ENCODE measurements around the gene C19orf81. TPM values are rescaled to one million over a fixed set of nuclear protein-coding genes. Genes with fewer than 3 reads are reported as not detected.

Gene C19orf81
- total and polyA plus RNA-seq, 9 of the 15 experiments (the other 6 are each of a cell fraction or from before 2014, with no cell fraction given): 2.5 to 42.9 (median 33.0) TPM; not detected in 4

DNA sequence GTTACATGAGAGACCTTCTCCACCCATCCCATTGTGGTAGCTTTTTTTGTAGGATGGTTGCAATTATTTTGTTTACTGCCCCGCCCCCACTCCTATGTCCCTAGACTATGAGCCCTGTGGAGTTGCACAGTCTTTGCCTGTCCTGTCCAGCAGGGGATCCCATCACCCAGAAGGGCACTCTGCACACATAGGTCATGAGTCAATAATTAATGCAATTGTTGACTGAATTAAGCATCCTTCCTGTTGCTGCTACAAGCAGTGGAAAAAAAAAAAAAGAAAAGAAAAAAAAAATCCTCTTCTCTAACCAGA is 14.2 kb downstream of the C19orf81 start:
- no TSS peak for BruUV-seq (replicated peaks)
- H3K4me2 ChIP-seq (ENCODE audit: insufficient read depth, low read length): no peak overlapping the region
- intact Hi-C loops (cut with micrococcal nuclease) (no loop called here), in situ Hi-C loops (cut with MboI) (no loop called here)
- peaks cover 9% of the 10 kb centered on the region for H3K9me3 ChIP-seq (replicated peaks; ENCODE audit: control insufficient read depth, insufficient read depth, low read depth, low read length)
- no peak for ATAC-seq
- no peak overlapping the region for H3K9ac ChIP-seq (ENCODE audit: insufficient read depth in 1 of 2, low read depth in 2 of 2, low read length in 2 of 2)
- no peak for TF ChIP-seq SLC30A9 (CRISPR knock-in tag; IDR thresholded peaks at IDR 0.05)
- TF ChIP-seq, protein P1, sequence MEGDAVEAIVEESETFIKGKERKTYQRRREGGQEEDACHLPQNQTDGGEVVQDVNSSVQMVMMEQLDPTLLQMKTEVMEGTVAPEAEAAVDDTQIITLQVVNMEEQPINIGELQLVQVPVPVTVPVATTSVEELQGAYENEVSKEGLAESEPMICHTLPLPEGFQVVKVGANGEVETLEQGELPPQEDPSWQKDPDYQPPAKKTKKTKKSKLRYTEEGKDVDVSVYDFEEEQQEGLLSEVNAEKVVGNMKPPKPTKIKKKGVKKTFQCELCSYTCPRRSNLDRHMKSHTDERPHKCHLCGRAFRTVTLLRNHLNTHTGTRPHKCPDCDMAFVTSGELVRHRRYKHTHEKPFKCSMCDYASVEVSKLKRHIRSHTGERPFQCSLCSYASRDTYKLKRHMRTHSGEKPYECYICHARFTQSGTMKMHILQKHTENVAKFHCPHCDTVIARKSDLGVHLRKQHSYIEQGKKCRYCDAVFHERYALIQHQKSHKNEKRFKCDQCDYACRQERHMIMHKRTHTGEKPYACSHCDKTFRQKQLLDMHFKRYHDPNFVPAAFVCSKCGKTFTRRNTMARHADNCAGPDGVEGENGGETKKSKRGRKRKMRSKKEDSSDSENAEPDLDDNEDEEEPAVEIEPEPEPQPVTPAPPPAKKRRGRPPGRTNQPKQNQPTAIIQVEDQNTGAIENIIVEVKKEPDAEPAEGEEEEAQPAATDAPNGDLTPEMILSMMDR (IDR thresholded peaks at IDR 0.05 in 2 of 3, conservative IDR thresholded peaks at IDR 0.05 in 1 of 3; ENCODE audit: insufficient read depth in 2 of 3, low read depth in 1 of 3, low read length in 3 of 3): peak; percentile 26 to 42 (median 42); a peak in 5 of 6 replicates
- 44% methylated on average over 1 of the region's 1 CpG for WGBS (ENCODE audit: insufficient coverage, low coverage, missing lambda C conversion rate)
- H3K4me1 ChIP-seq (replicated peaks in 1 of 2; ENCODE audit: control insufficient read depth in 2 of 2, insufficient read depth in 2 of 2, low read length in 2 of 2): peaks cover 0 to 55% of the 10 kb centered on the region in 2 experiments; a peak in 4 of 5 replicates
- ChIA-PET POLR2A (interaction anchor here (0.7 kb wide), 1 partner anchor 153 kb away, joined by 3 read pairs; no protein-coding TSS in a partner anchor), CTCF (ENCODE audit: low intra/inter-chr PET ratio) (interaction anchor here (0.6 to 0.8 kb wide), 2 partner anchors 107 to 217 kb away, joined by 3 to 5 read pairs; no protein-coding TSS in a partner anchor)
- no peak overlapping the region for H3K4me3 ChIP-seq
- peaks cover 0 to 5% of the 10 kb centered on the region in 2 experiments; a peak in 2 of 5 replicates for H3K27me3 ChIP-seq (ENCODE audit: control insufficient read depth in 2 of 2, insufficient read depth in 2 of 2, low read length in 2 of 2)
- no peak overlapping the region for H2AFZ ChIP-seq (ENCODE audit: low read depth, low read length)
- no peak overlapping the region for H3K27ac ChIP-seq (ENCODE audit: extremely low read depth, low read depth, low read length)
- peaks cover 3% of the 10 kb centered on the region; the same call in 1 of the 2 replicates for H4K20me1 ChIP-seq (replicated peaks; ENCODE audit: control insufficient read depth, insufficient read depth, low read length)
- no peaks in the 10 kb centered on the region for H3K36me3 ChIP-seq (ENCODE audit: control insufficient read depth, insufficient read depth, low read length)
- no peak for FAIRE-seq
- peaks cover 6% of the 10 kb centered on the region; the same call in 2 of the 3 replicates for H3K79me2 ChIP-seq (ENCODE audit: control insufficient read depth, insufficient read depth, low read length)
- DNase-seq (ENCODE audit: extremely low read depth in 1 of 4, low spot score in 3 of 4): peak in 3 of 4 experiments; percentile 41 to 60 (median 54)
- H3K9me1 ChIP-seq (ENCODE audit: control insufficient read depth, insufficient read depth, low read length): no peaks in the 10 kb centered on the region

- CTCF ChIA-PET (ENCODE audit: low intra/inter-chr PET ratio): interaction anchor here (0.7 to 0.8 kb wide), 2 partner anchors 108 to 120 kb away, joined by 4 to 5 read pairs; no protein-coding TSS in a partner anchor
- TF ChIP-seq TAF7 (tag; IDR thresholded peaks at IDR 0.05) (no peak), CHCHD3 (CRISPR knock-in tag; IDR thresholded peaks at IDR 0.05) (no peak), MEIS2 (IDR thresholded peaks at IDR 0.05; ENCODE audit: partially characterized antibody) (no peak), TFAM (CRISPR knock-in tag; conservative IDR thresholded peaks at IDR 0.05) (no peak), PRMT5 (CRISPR knock-in tag; IDR thresholded peaks at IDR 0.05) (no peak), CBX5 (IDR thresholded peaks at IDR 0.05; ENCODE audit: borderline replicate concordance, low read depth) (peak; percentile 79; the same call in 1 of the 2 replicates), ATF1 (CRISPR knock-in tag; IDR thresholded peaks at IDR 0.05) (no peak), ATF1 (tag; IDR thresholded peaks at IDR 0.05) (no peak), IFI16 (CRISPR knock-in tag; IDR thresholded peaks at IDR 0.05) (no peak), EHMT2 (IDR thresholded peaks at IDR 0.05) (no peak), ZNF165 (CRISPR knock-in tag; IDR thresholded peaks at IDR 0.05; ENCODE audit: borderline replicate concordance) (no peak), TRIM28 (IDR thresholded peaks at IDR 0.05) (peak; percentile 68; the same call in 1 of the 2 replicates), PTBP1 (IDR thresholded peaks at IDR 0.05; ENCODE audit: low read depth, low read length) (no peak), PURB (CRISPR knock-in tag; IDR thresholded peaks at IDR 0.05; ENCODE audit: low read depth) (no peak), POU5F1 (IDR thresholded peaks at IDR 0.05; ENCODE audit: borderline replicate concordance, low read depth, low read length, partially characterized antibody) (no peak)
These were observed 15.0 kb downstream of the C19orf81 start for GRCh38 chr19:50664204-50664603.

More at GRCh38 chr19:50664204-50664603, 15.0 kb downstream of the C19orf81 start:
- no peak for DNase-seq (ENCODE audit: extremely low read depth in 1 of 4, low spot score in 3 of 4)
- no peak overlapping the region for H2AFZ ChIP-seq (ENCODE audit: low read depth, low read length)
- peaks cover 1% of the 10 kb centered on the region; the same call in 1 of the 3 replicates for H3K79me2 ChIP-seq (ENCODE audit: control insufficient read depth, insufficient read depth, low read length)
- H3K9me3 ChIP-seq (replicated peaks; ENCODE audit: control insufficient read depth, insufficient read depth, low read depth, low read length): peaks cover 9% of the 10 kb centered on the region
- H3K27ac ChIP-seq (ENCODE audit: extremely low read depth, low read depth, low read length): no peak overlapping the region
- in situ Hi-C loops (cut with MboI) (no loop called here), intact Hi-C loops (cut with micrococcal nuclease) (no loop called here)
- ATAC-seq: no peak
- 67% methylated on average over 6 of the region's 6 CpGs for WGBS (ENCODE audit: insufficient coverage, low coverage, missing lambda C conversion rate)
- H3K36me3 ChIP-seq (ENCODE audit: control insufficient read depth, insufficient read depth, low read length): no peaks in the 10 kb centered on the region
- peaks cover 2% of the 10 kb centered on the region; the same call in 1 of the 2 replicates for H4K20me1 ChIP-seq (replicated peaks; ENCODE audit: control insufficient read depth, insufficient read depth, low read length)
- peaks cover 0 to 5% of the 10 kb centered on the region in 2 experiments; a peak in 2 of 5 replicates for H3K27me3 ChIP-seq (ENCODE audit: control insufficient read depth in 2 of 2, insufficient read depth in 2 of 2, low read length in 2 of 2)
- no peak overlapping the region for H3K4me2 ChIP-seq (ENCODE audit: insufficient read depth, low read length)
- no TSS peak for BruUV-seq (replicated peaks)
- no peak overlapping the region for H3K4me3 ChIP-seq
- H3K9me1 ChIP-seq (ENCODE audit: control insufficient read depth, insufficient read depth, low read length): no peaks in the 10 kb centered on the region
- no peak overlapping the region for H3K9ac ChIP-seq (ENCODE audit: insufficient read depth in 1 of 2, low read depth in 2 of 2, low read length in 2 of 2)
- no peak for FAIRE-seq
- H3K4me1 ChIP-seq (replicated peaks in 1 of 2; ENCODE audit: control insufficient read depth in 2 of 2, insufficient read depth in 2 of 2, low read length in 2 of 2): peaks cover 0 to 55% of the 10 kb centered on the region in 2 experiments; a peak in 4 of 5 replicates
- POLR2A ChIA-PET: interaction anchor here (0.6 kb wide), 1 partner anchor 179 kb away, joined by 3 read pairs; no protein-coding TSS in a partner anchor

Measured in K562 (cell line).